IMR-90 (cell line): ENCODE data around the gene LCN2. TPM values are rescaled to one million over a fixed set of nuclear protein-coding genes. Genes with fewer than 3 reads are reported as not detected.

ENCODE experiments used
- ATAC-seq: fragments of 200-7000 bp; cut with Tn5 transposase; 2 replicates; pipeline ENCODE4 v1.9.1; 2020; ENCODE audit warnings: low read depth, mild to moderate bottlenecking, moderate library complexity
- BruUV-seq: library from RNA; stranded (reverse); fragments of 400-500 nt; replicated peaks from 2 replicates; lab custom pipeline; 2021; lab: Mats Ljungman, UMichigan
- CTCF ChIA-PET: fragments of 300-600 bp; formaldehyde crosslinking; extraction: SDS; loops from one replicate; lab custom pipeline; 2021; ENCODE audit warnings: antibody characterized with exemption; lab: Yijun Ruan, JAX
- POLR2A ChIA-PET: fragments of 300-600 bp; sonication (Branson Sonifier 250); formaldehyde crosslinking; loops from one replicate; lab custom pipeline; 2022; ENCODE audit warnings: antibody characterized with exemption; ENCODE audit not compliant: unreplicated experiment; lab: Charles Lee
- DNase-seq: peaks from one replicate; pipeline ENCODE4 v3.0.0; 2013
- H2AFZ ChIP-seq: replicated peaks from 2 replicates; pipeline ENCODE3; 2013; ENCODE audit warnings: low read length, mild to moderate bottlenecking; ENCODE audit not compliant: poor library complexity
- H2AK5ac ChIP-seq: 2 replicates; pipeline ENCODE4 v1.6.1; 2013; ENCODE audit warnings: low read depth, low read length, inconsistent platforms
- H2AK9ac ChIP-seq: replicated peaks from 2 replicates; pipeline ENCODE3; 2013; ENCODE audit warnings: mild to moderate bottlenecking, low read depth, low read length, moderate library complexity; ENCODE audit not compliant: poor library complexity
- H2BK120ac ChIP-seq: 2 replicates; pipeline ENCODE4 v1.6.1; 2013; ENCODE audit warnings: low read depth, low read length, inconsistent platforms
- H2BK15ac ChIP-seq: 3 replicates; pipeline ENCODE4 v1.6.1; 2013; ENCODE audit warnings: low read depth, low read length, inconsistent platforms
- H2BK20ac ChIP-seq: 2 replicates; pipeline ENCODE4 v1.6.1; 2013; ENCODE audit warnings: low read depth, mild to moderate bottlenecking, inconsistent platforms, low read length, moderate library complexity
- H2BK5ac ChIP-seq: 2 replicates; pipeline ENCODE4 v1.6.1; 2013; ENCODE audit warnings: mild to moderate bottlenecking, low read depth, low read length, inconsistent platforms; ENCODE audit not compliant: poor library complexity, severe bottlenecking
- H3K14ac ChIP-seq: replicated peaks from 2 replicates; pipeline ENCODE4 v1.6.1; 2013; ENCODE audit warnings: low read depth, low read length, inconsistent platforms
- H3K18ac ChIP-seq: 2 replicates; pipeline ENCODE4 v1.6.1; 2013; ENCODE audit warnings: low read depth, low read length, control low read depth
- H3K23ac ChIP-seq: 2 replicates; pipeline ENCODE4 v1.6.1; 2013; ENCODE audit warnings: low read depth, low read length, inconsistent platforms
- H3K27ac ChIP-seq: 2 replicates; pipeline ENCODE4 v1.5.1; 2013; ENCODE audit warnings: mild to moderate bottlenecking, control low read depth, low read length; ENCODE audit not compliant: insufficient read depth
- H3K27me3 ChIP-seq: 2 replicates; pipeline ENCODE4 v1.6.1; 2013; ENCODE audit warnings: low read length; ENCODE audit not compliant: control insufficient read depth, insufficient read depth
- H3K36me3 ChIP-seq: 2 replicates; pipeline ENCODE4 v1.6.1; 2013; ENCODE audit warnings: low read length, mixed read lengths; ENCODE audit not compliant: control insufficient read depth, insufficient read depth
- H3K4ac ChIP-seq: 2 replicates; pipeline ENCODE4 v1.6.1; 2013; ENCODE audit warnings: low read depth, low read length, inconsistent platforms
- H3K4me1 ChIP-seq: 2 replicates; pipeline ENCODE4 v1.6.1; 2013; ENCODE audit warnings: low read length, mixed read lengths; ENCODE audit not compliant: control insufficient read depth, insufficient read depth
- H3K4me2 ChIP-seq: 2 replicates; pipeline ENCODE4 v1.6.1; 2013; ENCODE audit warnings: low read depth, mild to moderate bottlenecking, control low read depth, low read length, moderate library complexity
- H3K4me3 ChIP-seq: 2 replicates; pipeline ENCODE4 v1.5.1; 2013; ENCODE audit warnings: low read depth, mild to moderate bottlenecking, control low read depth, low read length, moderate library complexity; ENCODE audit not compliant: insufficient read depth
- H3K56ac ChIP-seq: 2 replicates; pipeline ENCODE4 v1.6.1; 2013; ENCODE audit warnings: low read length, inconsistent platforms; ENCODE audit not compliant: insufficient read depth; ENCODE audit errors: extremely low read depth
- H3K79me1 ChIP-seq, 2 experiments: 2 replicates each; pipeline ENCODE4 v1.6.1; 2013; ENCODE audit warnings: low read length in 2 of 2, inconsistent platforms in 1 of 2, low read depth in 1 of 2
- H3K9ac ChIP-seq: 2 replicates; pipeline ENCODE4 v1.6.1; 2013; ENCODE audit warnings: low read depth, low read length, control low read depth
- H3K9me1 ChIP-seq: 2 replicates; pipeline ENCODE4 v1.6.1; 2013; ENCODE audit warnings: low read length, inconsistent platforms; ENCODE audit not compliant: insufficient read depth
- H3K9me3 ChIP-seq: 2 replicates; pipeline ENCODE4 v1.6.1; 2013; ENCODE audit warnings: low read length; ENCODE audit not compliant: control insufficient read depth, insufficient read depth
- H4K20me1 ChIP-seq: 2 replicates; pipeline ENCODE4 v1.6.1; 2013; ENCODE audit warnings: low read length, inconsistent platforms; ENCODE audit not compliant: insufficient read depth
- H4K5ac ChIP-seq: 2 replicates; pipeline ENCODE4 v1.6.1; 2013; ENCODE audit warnings: mild to moderate bottlenecking, low read depth, low read length, control low read depth
- H4K8ac ChIP-seq, 2 experiments: 2 replicates each; pipeline ENCODE4 v1.6.1; 2013; ENCODE audit warnings: low read depth in 2 of 2, low read length in 2 of 2, control low read depth in 1 of 2, inconsistent platforms in 1 of 2
- H4K91ac ChIP-seq: 2 replicates; pipeline ENCODE4 v1.6.1; 2013; ENCODE audit warnings: low read depth, low read length, inconsistent platforms; ENCODE audit not compliant: insufficient read depth
- BHLHE40 ChIP-seq: fragments of 150-350 bp; IDR thresholded peaks from 2 replicates; pipeline ENCODE4 v1.6.1; 2016; ENCODE audit warnings: mild to moderate bottlenecking, low read depth, low read length
- CEBPB ChIP-seq: IDR thresholded peaks from 2 replicates; pipeline ENCODE4 v1.6.1; 2012; ENCODE audit warnings: low read depth, low read length, improper control_type of control experiment
- CHD1 ChIP-seq: IDR thresholded peaks from 2 replicates; pipeline ENCODE4 v1.6.1; 2012; ENCODE audit warnings: low read depth, low read length, improper control_type of control experiment
- CTCF ChIP-seq: conservative IDR thresholded peaks from 2 replicates; pipeline ENCODE4 v1.5.1; 2012; ENCODE audit warnings: mild to moderate bottlenecking, low read depth, low read length, improper control_type of control experiment
- ELK1 ChIP-seq: fragments of 150-350 bp; IDR thresholded peaks from 2 replicates; pipeline ENCODE4 v1.6.1; 2016; ENCODE audit warnings: low read depth, mild to moderate bottlenecking, low read length, moderate library complexity, borderline replicate concordance
- FOS ChIP-seq: fragments of 150-350 bp; IDR thresholded peaks from 2 replicates; pipeline ENCODE4 v1.6.1; 2016; ENCODE audit warnings: low read depth, low read length
- MAFK ChIP-seq: IDR thresholded peaks from 2 replicates; pipeline ENCODE4 v1.6.1; 2012; ENCODE audit warnings: low read depth, low read length, improper control_type of control experiment
- MAZ ChIP-seq: IDR thresholded peaks from 2 replicates; pipeline ENCODE4 v1.6.1; 2012; ENCODE audit warnings: low read depth, mild to moderate bottlenecking, low read length, improper control_type of control experiment, moderate library complexity, borderline replicate concordance
- MXI1 ChIP-seq: IDR thresholded peaks from 2 replicates; pipeline ENCODE4 v1.6.1; 2012; ENCODE audit warnings: low read depth, mild to moderate bottlenecking, low read length, moderate library complexity, borderline replicate concordance
- NFE2L2 ChIP-seq: fragments of 150-350 bp; IDR thresholded peaks from 2 replicates; pipeline ENCODE4 v1.6.1; 2016; ENCODE audit warnings: low read depth, mild to moderate bottlenecking, low read length
- POLR2A ChIP-seq: IDR thresholded peaks from 2 replicates; pipeline ENCODE4 v1.6.1; 2012; ENCODE audit warnings: mild to moderate bottlenecking, low read depth, low read length
- RAD21 ChIP-seq: IDR thresholded peaks from 2 replicates; pipeline ENCODE4 v1.6.1; 2012; ENCODE audit warnings: low read length, improper control_type of control experiment
- RCOR1 ChIP-seq: IDR thresholded peaks from 2 replicates; pipeline ENCODE4 v1.6.1; 2012; ENCODE audit warnings: mild to moderate bottlenecking, low read length, improper control_type of control experiment; ENCODE audit not compliant: insufficient replicate concordance
- RFX5 ChIP-seq: IDR thresholded peaks from 2 replicates; pipeline ENCODE4 v1.8.0; 2012; ENCODE audit warnings: low read depth, mild to moderate bottlenecking, low read length, moderate library complexity
- SMC3 ChIP-seq: fragments of 150-350 bp; IDR thresholded peaks from 2 replicates; pipeline ENCODE4 v1.6.1; 2016; ENCODE audit warnings: low read depth, mild to moderate bottlenecking, antibody characterized with exemption, low read length, moderate library complexity
- WGBS, 2 experiments: methylation state at CpG; one replicate each; pipeline versions ENCODE4 v1.1.5 to v1.1.7; 2013; ENCODE audit warnings: missing lambda C conversion rate in 2 of 2; ENCODE audit not compliant: insufficient read length in 1 of 2; ENCODE audit errors: extremely low coverage in 2 of 2; 5-methylcytosine and 5-hydroxymethylcytosine counted together
- dilution Hi-C: fragments of 300-500 bp; cut with HindIII; formaldehyde crosslinking; loops from one replicate; pipeline ENCODE4 v1.14.3; 2018; ENCODE audit warnings: low sequenced_read_pairs; ENCODE audit not compliant: unreplicated experiment
- in situ Hi-C: fragments of 300-500 bp; cut with MboI; formaldehyde crosslinking; loops from 3 replicates; pipeline ENCODE4 v1.14.3; 2019; ENCODE audit warnings: low sequenced_read_pairs, inconsistent platforms, mixed read lengths
- intact Hi-C: fragments of 100-400 bp; cut with micrococcal nuclease; formaldehyde crosslinking; loops from 2 replicates; pipeline ENCODE4 v1.10.0; 2022
- polyA plus RNA-seq, 3 experiments: library from polyadenylated mRNA; depleted of rRNA; stranded (reverse); fragments of >200 nt; gene quantifications; 2 replicates each; pipeline ENCODE4 v1.2.3, GENCODE V29; 2012; ENCODE audit warnings: low replicate concordance in 1 of 3
- total RNA-seq: library from RNA; depleted of rRNA; stranded (reverse); fragments of >200 nt; gene quantifications from 2 replicates; pipeline ENCODE4 v1.2.3, GENCODE V29; 2012

Gene LCN2
- total and polyA plus RNA-seq, 2 of the 4 experiments (the other 2 are of a cell fraction): not detected

GRCh38 chr9:128143525-128144238 lies 5.6 kb upstream of the LCN2 start:
- Histone ChIP-seq H3K9me3 (no peaks in the 10 kb centered on the region), H3K4me3 (no peak overlapping the region), H3K9ac (no peak overlapping the region), H4K20me1 (no peaks in the 10 kb centered on the region; the same call in 1 of the 2 replicates), H2AFZ (peak overlapping the region; percentile 32), H3K36me3 (no peaks in the 10 kb centered on the region), H4K91ac (no peak overlapping the region), H2BK15ac (no peak overlapping the region), H3K56ac (no peak overlapping the region), H2BK120ac (no peak overlapping the region), H3K4me1 (no peaks in the 10 kb centered on the region), H3K14ac (no peak overlapping the region), H3K9me1 (0 out of 2 replicates have a peak, but pooled peaks cover 2% of the 10 kb centered on the region), H3K23ac (no peak overlapping the region), H2BK5ac (no peak overlapping the region), H2AK9ac (peak overlapping the region; percentile 78), H3K18ac (no peak overlapping the region), H3K4me2 (no peak overlapping the region), H2AK5ac (no peak overlapping the region), H3K27ac (no peak overlapping the region), H3K4ac (no peak overlapping the region), H4K8ac (no peak overlapping the region), H2BK20ac (no peak overlapping the region), H3K27me3 (peaks cover 2% of the 10 kb centered on the region; the same call in 1 of the 2 replicates), H4K5ac (no peak overlapping the region), H3K79me1 (no peaks in the 10 kb centered on the region)
- TF ChIP-seq RCOR1 (no peak), RFX5 (no peak), POLR2A (no peak), SMC3 (no peak), MAZ (no peak), ELK1 (no peak), BHLHE40 (no peak), NFE2L2 (no peak), CHD1 (no peak), CEBPB (no peak), RAD21 (no peak), MAFK (no peak), CTCF (no peak), FOS (no peak), MXI1 (no peak)
- no peak for ATAC-seq
- BruUV-seq: no TSS peak
- in situ Hi-C loops (no loop called here), dilution Hi-C loops (no loop called here), intact Hi-C loops (no loop called here)
- ChIA-PET POLR2A (no interaction called here), CTCF (no interaction called here)
- 78% methylated on average over 3 of the region's 8 CpGs; no CpG with 5 or more reads in 1 of the 2 experiments for WGBS, 2 experiments
- DNase-seq: no peak
